Erythroblast (primary cell): ENCODE results near the gene EDA.

Source experiments
- GATA1 ChIP-seq: IDR thresholded peaks from 2 replicates; pipeline ENCODE4 v1.6.1; 2011; ENCODE audit warnings: low read depth, mild to moderate bottlenecking, control low read depth, low read length, moderate library complexity
- POLR2A ChIP-seq: IDR thresholded peaks from 2 replicates; pipeline ENCODE4 v1.6.1; 2011; ENCODE audit warnings: mild to moderate bottlenecking, low read length

DNA sequence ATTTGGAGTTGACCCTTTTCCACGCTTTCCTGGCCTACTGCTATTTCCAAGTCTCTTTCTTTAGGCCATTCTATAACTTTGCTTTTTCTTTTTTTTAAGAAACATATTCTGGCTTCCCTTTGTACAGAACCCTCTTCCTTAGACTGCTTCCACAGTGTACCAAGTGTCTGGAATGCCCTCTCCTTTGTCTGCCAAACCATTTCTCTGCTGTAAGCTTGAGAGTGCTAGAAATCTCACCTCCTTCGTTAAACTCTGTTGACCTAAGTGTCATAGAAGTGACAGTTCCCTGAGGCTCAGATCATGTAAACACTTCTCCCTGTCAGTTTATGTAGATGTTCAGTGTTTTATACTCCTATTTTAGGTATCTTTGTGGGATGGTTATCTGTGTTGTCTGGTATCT lies 108.4 kb downstream of the EDA start:
- no peak for TF ChIP-seq POLR2A
- TF ChIP-seq GATA1: no peak
